ENCODE data around the gene KIF26B.

DNA sequence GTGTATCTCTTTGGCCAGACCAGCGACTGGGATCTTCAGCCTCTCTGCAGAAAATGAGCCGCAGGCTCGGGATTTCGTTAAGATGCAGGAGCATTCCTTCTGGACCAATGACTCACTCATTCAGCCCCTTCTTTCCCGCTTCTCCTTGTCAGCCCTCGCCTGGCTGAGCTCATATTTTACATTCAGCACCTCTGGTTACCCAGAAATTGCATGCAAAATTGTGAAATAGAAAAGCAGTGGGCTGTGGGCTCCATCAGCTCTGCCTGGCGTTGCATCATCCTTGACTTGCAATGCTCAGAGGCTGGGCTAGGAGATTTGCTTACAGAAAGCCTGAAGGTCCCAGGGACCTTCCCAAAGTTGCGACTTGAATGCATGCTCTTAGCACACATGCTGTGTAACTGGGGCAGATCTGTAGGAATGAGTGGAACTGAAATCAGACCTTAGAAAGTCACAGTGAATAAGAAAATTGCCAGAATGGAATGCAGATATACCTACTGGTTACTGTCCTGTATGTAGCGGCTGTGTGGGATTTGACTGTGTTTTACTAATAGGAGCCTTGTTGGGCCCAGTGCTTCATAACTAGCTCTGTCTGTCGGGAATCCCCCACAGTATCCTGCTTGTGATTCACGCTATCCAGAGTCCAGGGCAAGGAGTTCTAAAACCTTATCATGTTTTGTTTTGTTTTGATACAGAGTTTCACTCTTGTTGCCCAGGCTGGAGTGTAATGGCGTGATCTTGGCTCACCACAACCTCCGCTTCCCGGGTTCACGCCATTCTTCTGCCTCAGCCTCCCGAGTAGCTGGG, 444.8 kb downstream of the KIF26B start:
- TF ChIP-seq, protein P1, sequence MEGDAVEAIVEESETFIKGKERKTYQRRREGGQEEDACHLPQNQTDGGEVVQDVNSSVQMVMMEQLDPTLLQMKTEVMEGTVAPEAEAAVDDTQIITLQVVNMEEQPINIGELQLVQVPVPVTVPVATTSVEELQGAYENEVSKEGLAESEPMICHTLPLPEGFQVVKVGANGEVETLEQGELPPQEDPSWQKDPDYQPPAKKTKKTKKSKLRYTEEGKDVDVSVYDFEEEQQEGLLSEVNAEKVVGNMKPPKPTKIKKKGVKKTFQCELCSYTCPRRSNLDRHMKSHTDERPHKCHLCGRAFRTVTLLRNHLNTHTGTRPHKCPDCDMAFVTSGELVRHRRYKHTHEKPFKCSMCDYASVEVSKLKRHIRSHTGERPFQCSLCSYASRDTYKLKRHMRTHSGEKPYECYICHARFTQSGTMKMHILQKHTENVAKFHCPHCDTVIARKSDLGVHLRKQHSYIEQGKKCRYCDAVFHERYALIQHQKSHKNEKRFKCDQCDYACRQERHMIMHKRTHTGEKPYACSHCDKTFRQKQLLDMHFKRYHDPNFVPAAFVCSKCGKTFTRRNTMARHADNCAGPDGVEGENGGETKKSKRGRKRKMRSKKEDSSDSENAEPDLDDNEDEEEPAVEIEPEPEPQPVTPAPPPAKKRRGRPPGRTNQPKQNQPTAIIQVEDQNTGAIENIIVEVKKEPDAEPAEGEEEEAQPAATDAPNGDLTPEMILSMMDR (IDR thresholded peaks at IDR 0.05; ENCODE audit: low read depth, low read length), result no peak
- no peak for TF ChIP-seq EZH2phosphoT487 (IDR thresholded peaks at IDR 0.05; ENCODE audit: low read depth)

All from OCI-LY3 (cell line).